ENCODE results near the gene GRIK4. TPM values are rescaled to one million over a fixed set of nuclear protein-coding genes. Genes with fewer than 3 reads are reported as not detected.

The GRIK4 gene
- total and polyA plus RNA-seq, 2 donors (not counting 3 experiments of a cell fraction or from before 2014, with no cell fraction given) = 0.81 to 1.6 TPM

GRCh38 chr11:120704256-120704750, 192.8 kb downstream of the GRIK4 start:
- no TSS peak for BruUV-seq (replicated peaks)
- Histone ChIP-seq H3K27ac (ENCODE audit: insufficient read depth, low read depth, low read length) (no peak overlapping the region), H4K20me1 (replicated peaks; ENCODE audit: control insufficient read depth, extremely low read depth, insufficient read depth, low read length) (no peaks in the 10 kb centered on the region), H3K9me3 (replicated peaks; ENCODE audit: control insufficient read depth, insufficient read depth, low read length) (no peaks in the 10 kb centered on the region), H2AFZ (ENCODE audit: low read depth, low read length) (no peak overlapping the region), H3K27me3 (ENCODE audit: control insufficient read depth in 2 of 2, insufficient read depth in 2 of 2, low read length in 2 of 2) (no peaks in the 10 kb centered on the region), H3K79me2 (ENCODE audit: control insufficient read depth, insufficient read depth, low read length) (no peaks in the 10 kb centered on the region), H3K4me2 (ENCODE audit: insufficient read depth, low read length) (no peak overlapping the region), H3K4me1 (ENCODE audit: control insufficient read depth, extremely low read depth, insufficient read depth, low read length) (no peaks in the 10 kb centered on the region), H3K36me3 (ENCODE audit: control insufficient read depth in 2 of 2, extremely low read depth in 1 of 2, insufficient read depth in 2 of 2, low read length in 2 of 2) (no peaks in the 10 kb centered on the region), H3K4me3 (replicated peaks in 1 of 3; ENCODE audit: insufficient read depth in 1 of 3, low read depth in 1 of 3, low read length in 3 of 3) (no peak overlapping the region), H3K9ac (replicated peaks; ENCODE audit: extremely low read depth, insufficient read depth, low read length) (no peak overlapping the region), H3K9me1 (replicated peaks; ENCODE audit: control insufficient read depth, extremely low read depth, insufficient read depth, low read length) (no peaks in the 10 kb centered on the region)
- TF ChIP-seq JUN (IDR thresholded peaks at IDR 0.05; ENCODE audit: borderline replicate concordance, insufficient read depth, insufficient read length, low read depth) (no peak), GATA2 (IDR thresholded peaks at IDR 0.05; ENCODE audit: insufficient read depth, insufficient read length, low read depth, low read length) (no peak), CTCF (IDR thresholded peaks at IDR 0.05; ENCODE audit: extremely low read depth in 1 of 2, insufficient read depth in 1 of 2, low read depth in 1 of 2, low read length in 2 of 2) (no peak), POLR2AphosphoS5 (IDR thresholded peaks at IDR 0.05; ENCODE audit: insufficient read depth, low read depth, low read length) (no peak), FOS (IDR thresholded peaks at IDR 0.05; ENCODE audit: borderline replicate concordance, insufficient read depth, low read length) (no peak), POLR2A (IDR thresholded peaks at IDR 0.05; ENCODE audit: low read depth, low read length) (no peak), EZH2 (IDR thresholded peaks at IDR 0.05; ENCODE audit: borderline replicate concordance, low read depth, low read length, severe bottlenecking) (no peak), MYC (IDR thresholded peaks at IDR 0.05; ENCODE audit: low read depth, low read length) (no peak), MAX (IDR thresholded peaks at IDR 0.05; ENCODE audit: insufficient read depth, insufficient read length) (no peak)
- no peak for FAIRE-seq
- no peak for DNase-seq (ENCODE audit: low read depth, low spot score)
- ChIA-PET POLR2A (no interaction called here), CTCF (interaction anchor here (1.0 to 2.0 kb wide), 3 partner anchors 11 to 19 kb away, joined by 3 to 9 read pairs (median 4); no protein-coding TSS in a partner anchor)
- intact Hi-C loops (cut with micrococcal nuclease) (no loop called here), dilution Hi-C loops (cut with MboI; ENCODE audit: extremely low pct_ligation_motif_present, low sequenced_read_pairs) (no loop called here)
